ENCODE measurements around the gene ARHGAP40.

ARHGAP40 gene

DNA sequence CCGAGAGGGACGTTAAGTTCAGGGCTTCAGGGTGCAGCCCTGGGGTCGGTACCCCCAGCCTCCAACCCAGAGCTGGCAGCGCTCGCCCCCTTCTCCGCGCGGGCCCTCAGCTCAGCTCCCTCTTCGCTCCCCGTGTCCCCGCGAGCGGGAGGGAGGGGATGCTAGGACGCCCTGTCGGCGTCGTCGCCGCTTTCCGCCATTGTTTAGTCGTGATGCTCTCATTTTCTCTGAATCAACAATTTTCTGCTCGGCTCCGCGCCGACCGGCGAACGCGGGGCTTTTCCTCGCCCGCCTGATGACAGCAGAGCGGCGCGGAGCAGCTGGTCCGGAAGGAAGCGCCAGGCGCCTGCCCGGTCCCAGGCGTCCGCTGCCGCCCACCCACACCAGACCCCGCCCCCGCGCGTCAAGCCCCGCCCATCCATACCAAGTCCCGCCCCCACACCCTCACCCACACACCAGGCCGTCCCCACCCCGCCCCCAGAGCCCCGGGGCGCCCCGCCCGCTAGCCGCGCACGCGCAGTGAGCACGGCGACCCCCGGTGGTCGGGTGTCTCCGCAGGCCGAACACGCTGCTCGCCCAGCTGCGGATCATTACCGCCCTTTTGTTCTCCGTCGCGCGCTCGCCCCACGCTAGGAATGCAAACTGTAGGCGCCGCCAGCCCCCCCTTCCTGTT lies 72.6 kb downstream of the ARHGAP40 start:
- no peaks in the 10 kb centered on the region for H3K36me3 ChIP-seq (ENCODE audit: control insufficient read depth, insufficient read depth, low read length)
- H3K27ac ChIP-seq (ENCODE audit: low read depth, low read length) = no peak overlapping the region
- peak overlapping the region; percentile 83 for H3K56ac ChIP-seq (ENCODE audit: low read length)
- peak overlapping the region; percentile 64 for H3K9ac ChIP-seq (ENCODE audit: low read length)
- H2BK15ac ChIP-seq (replicated peaks; ENCODE audit: low read depth) = no peak overlapping the region
- peak overlapping the region; percentile 72 for H3K4me2 ChIP-seq (ENCODE audit: low read length)
- no peak overlapping the region for H2AK5ac ChIP-seq (ENCODE audit: low read length)
- H2BK5ac ChIP-seq (ENCODE audit: low read length) = no peak overlapping the region
- H4K8ac ChIP-seq (ENCODE audit: low read depth, low read length) = no peak overlapping the region
- no peak overlapping the region for H4K5ac ChIP-seq (ENCODE audit: low read length)
- no peak overlapping the region for H2BK120ac ChIP-seq (ENCODE audit: low read depth, low read length)
- no peaks in the 10 kb centered on the region for H3K79me2 ChIP-seq (ENCODE audit: control insufficient read depth, insufficient read depth, low read length)
- DNase-seq = peak; percentile 71
- WGBS (ENCODE audit: extremely low coverage, insufficient coverage, low lambda C conversion rate) = no CpG with 5 or more reads among the region's 75 CpGs
- no peaks in the 10 kb centered on the region for H3K4me1 ChIP-seq (ENCODE audit: control insufficient read depth, low read depth, low read length)
- H3K4me3 ChIP-seq (ENCODE audit: low read length) = peak overlapping the region; percentile 53
- peak overlapping the region; percentile 23 for H3K4ac ChIP-seq (ENCODE audit: low read depth, low read length)
- no peak overlapping the region for H3K23ac ChIP-seq (ENCODE audit: low read length)
- no peaks in the 10 kb centered on the region for H3K79me1 ChIP-seq (ENCODE audit: low read length)
- peak overlapping the region; percentile 19 for H3K18ac ChIP-seq (ENCODE audit: low read length)
- H3K27me3 ChIP-seq (ENCODE audit: insufficient read depth, low read length, poor library complexity) = peaks cover 4% of the 10 kb centered on the region

DNA sequence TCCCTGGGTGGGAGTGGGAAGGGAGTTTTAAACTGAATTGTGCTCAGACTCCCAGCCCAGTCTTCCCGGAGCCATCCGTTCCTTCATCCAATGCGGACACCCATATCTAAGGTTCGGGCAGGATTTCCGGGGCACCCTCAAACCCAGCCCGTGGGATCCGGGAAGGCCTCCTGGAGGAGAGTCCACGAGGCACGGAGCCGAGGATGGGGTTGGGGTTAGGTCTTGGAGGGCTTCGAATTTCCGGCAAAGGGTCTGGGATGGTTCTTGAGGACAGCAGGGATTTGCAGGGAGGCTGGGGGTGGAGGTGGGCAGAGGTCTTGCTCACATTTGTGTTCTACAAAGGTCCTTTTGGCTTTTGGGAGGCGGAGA lies 73.1 kb downstream of the ARHGAP40 start:
- H4K8ac ChIP-seq (ENCODE audit: low read depth, low read length) = no peak overlapping the region
- peak overlapping the region; percentile 23 for H3K4me2 ChIP-seq (ENCODE audit: low read length)
- H3K27me3 ChIP-seq (ENCODE audit: insufficient read depth, low read length, poor library complexity) = peaks cover 4% of the 10 kb centered on the region
- no peaks in the 10 kb centered on the region for H3K36me3 ChIP-seq (ENCODE audit: control insufficient read depth, insufficient read depth, low read length)
- no peak for DNase-seq
- H2BK120ac ChIP-seq (ENCODE audit: low read depth, low read length) = no peak overlapping the region
- H3K9ac ChIP-seq (ENCODE audit: low read length) = peak overlapping the region; percentile 59
- peak overlapping the region; percentile 19 for H3K18ac ChIP-seq (ENCODE audit: low read length)
- H2BK15ac ChIP-seq (replicated peaks; ENCODE audit: low read depth) = no peak overlapping the region
- no peaks in the 10 kb centered on the region for H3K4me1 ChIP-seq (ENCODE audit: control insufficient read depth, low read depth, low read length)
- H3K23ac ChIP-seq (ENCODE audit: low read length) = no peak overlapping the region
- no peak overlapping the region for H3K27ac ChIP-seq (ENCODE audit: low read depth, low read length)
- no peaks in the 10 kb centered on the region for H3K79me1 ChIP-seq (ENCODE audit: low read length)
- no peak overlapping the region for H2AK5ac ChIP-seq (ENCODE audit: low read length)
- H3K56ac ChIP-seq (ENCODE audit: low read length) = peak overlapping the region; percentile 65
- no peak overlapping the region for H4K5ac ChIP-seq (ENCODE audit: low read length)
- H3K4me3 ChIP-seq (ENCODE audit: low read length) = no peak overlapping the region
- H3K79me2 ChIP-seq (ENCODE audit: control insufficient read depth, insufficient read depth, low read length) = no peaks in the 10 kb centered on the region
- no peak overlapping the region for H2BK5ac ChIP-seq (ENCODE audit: low read length)
- H3K4ac ChIP-seq (ENCODE audit: low read depth, low read length) = peak overlapping the region; percentile 23
- WGBS (ENCODE audit: extremely low coverage, insufficient coverage, low lambda C conversion rate) = no CpG with 5 or more reads among the region's 13 CpGs

DNA sequence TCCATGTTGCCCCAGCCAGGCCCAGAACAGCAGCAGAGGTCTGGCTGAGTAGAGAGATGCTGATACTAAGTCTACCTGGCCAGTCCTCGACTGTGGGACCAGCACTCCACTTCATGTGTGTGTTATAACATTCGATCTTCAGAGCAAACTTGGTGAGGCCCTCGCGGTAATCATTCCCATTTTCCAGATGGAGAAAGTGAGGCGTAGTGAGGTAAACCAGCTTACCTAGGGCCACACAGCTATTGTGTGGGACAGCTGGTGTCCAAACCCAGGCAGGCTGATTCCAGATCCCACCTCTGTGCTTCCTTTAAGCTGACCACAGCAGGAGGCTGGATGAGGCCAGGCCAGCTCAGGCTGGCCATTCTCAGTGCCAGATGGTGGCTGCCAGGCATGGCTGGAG lies 75.0 kb downstream of the ARHGAP40 start:
- H3K27ac ChIP-seq (ENCODE audit: low read depth, low read length) = no peak overlapping the region
- H4K5ac ChIP-seq (ENCODE audit: low read length) = no peak overlapping the region
- WGBS (ENCODE audit: extremely low coverage, insufficient coverage, low lambda C conversion rate) = no CpG with 5 or more reads among the region's 5 CpGs
- DNase-seq = no peak
- H3K18ac ChIP-seq (ENCODE audit: low read length) = no peak overlapping the region
- no peaks in the 10 kb centered on the region for H3K36me3 ChIP-seq (ENCODE audit: control insufficient read depth, insufficient read depth, low read length)
- no peak overlapping the region for H3K56ac ChIP-seq (ENCODE audit: low read length)
- H4K8ac ChIP-seq (ENCODE audit: low read depth, low read length) = no peak overlapping the region
- no peak overlapping the region for H2AK5ac ChIP-seq (ENCODE audit: low read length)
- H3K4me3 ChIP-seq (ENCODE audit: low read length) = no peak overlapping the region
- H2BK5ac ChIP-seq (ENCODE audit: low read length) = no peak overlapping the region
- H3K23ac ChIP-seq (ENCODE audit: low read length) = no peak overlapping the region
- no peaks in the 10 kb centered on the region for H3K79me2 ChIP-seq (ENCODE audit: control insufficient read depth, insufficient read depth, low read length)
- no peak overlapping the region for H3K4me2 ChIP-seq (ENCODE audit: low read length)
- H3K79me1 ChIP-seq (ENCODE audit: low read length) = no peaks in the 10 kb centered on the region
- no peak overlapping the region for H2BK15ac ChIP-seq (replicated peaks; ENCODE audit: low read depth)
- peaks cover 4% of the 10 kb centered on the region for H3K27me3 ChIP-seq (ENCODE audit: insufficient read depth, low read length, poor library complexity)
- H2BK120ac ChIP-seq (ENCODE audit: low read depth, low read length) = no peak overlapping the region
- no peaks in the 10 kb centered on the region for H3K4me1 ChIP-seq (ENCODE audit: control insufficient read depth, low read depth, low read length)
- no peak overlapping the region for H3K4ac ChIP-seq (ENCODE audit: low read depth, low read length)
- no peak overlapping the region for H3K9ac ChIP-seq (ENCODE audit: low read length)

DNA sequence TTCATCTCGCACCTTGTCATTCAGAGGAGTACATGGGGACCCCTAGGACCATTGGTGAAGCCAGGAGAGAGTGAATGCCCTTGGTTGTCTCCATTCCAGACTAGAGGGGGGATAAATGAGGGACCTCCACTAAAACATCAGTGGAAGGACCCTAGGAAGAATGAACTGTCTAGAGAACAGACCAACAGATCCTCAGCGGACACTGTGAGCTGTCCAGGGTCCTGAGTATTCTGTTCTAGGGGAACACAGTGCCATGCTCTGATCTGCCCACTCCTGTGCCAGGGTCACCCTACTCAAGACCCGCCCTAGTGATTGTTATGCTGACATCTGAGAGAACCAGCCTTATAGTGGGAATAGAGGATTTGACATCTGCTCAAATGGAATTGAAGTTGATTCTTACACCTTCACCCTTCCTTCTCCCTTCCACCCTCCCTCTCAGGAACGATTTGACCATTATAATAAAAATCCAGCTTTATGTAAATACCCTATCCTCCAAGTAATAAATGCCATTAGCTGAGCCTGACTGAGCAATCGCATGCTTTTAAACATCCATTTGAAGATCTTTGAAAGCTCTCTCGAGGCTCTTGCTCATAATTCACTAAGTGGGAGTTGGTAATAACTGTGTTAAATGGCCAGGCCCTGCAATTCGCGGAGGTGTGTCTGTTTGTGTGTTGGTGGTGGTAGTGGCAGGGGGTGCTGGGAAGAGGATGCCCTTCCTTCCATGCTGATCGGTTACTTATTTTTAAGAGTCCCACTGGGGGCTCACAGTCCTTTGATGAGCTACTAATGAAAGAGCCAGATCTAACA lies 79.1 kb downstream of the ARHGAP40 start:
- Histone ChIP-seq H2BK120ac (ENCODE audit: low read depth, low read length) (no peak overlapping the region), H3K36me3 (ENCODE audit: control insufficient read depth, insufficient read depth, low read length) (no peaks in the 10 kb centered on the region), H3K4me2 (ENCODE audit: low read length) (no peak overlapping the region), H2BK5ac (ENCODE audit: low read length) (no peak overlapping the region), H3K79me1 (ENCODE audit: low read length) (no peaks in the 10 kb centered on the region), H3K4me3 (ENCODE audit: low read length) (no peak overlapping the region), H2AK5ac (ENCODE audit: low read length) (no peak overlapping the region), H4K8ac (ENCODE audit: low read depth, low read length) (no peak overlapping the region), H3K27me3 (ENCODE audit: insufficient read depth, low read length, poor library complexity) (no peaks in the 10 kb centered on the region), H3K27ac (ENCODE audit: low read depth, low read length) (no peak overlapping the region), H3K79me2 (ENCODE audit: control insufficient read depth, insufficient read depth, low read length) (no peaks in the 10 kb centered on the region), H3K23ac (ENCODE audit: low read length) (no peak overlapping the region), H3K4me1 (ENCODE audit: control insufficient read depth, low read depth, low read length) (no peaks in the 10 kb centered on the region), H2BK15ac (replicated peaks; ENCODE audit: low read depth) (no peak overlapping the region), H3K4ac (ENCODE audit: low read depth, low read length) (no peak overlapping the region), H4K5ac (ENCODE audit: low read length) (no peak overlapping the region), H3K56ac (ENCODE audit: low read length) (no peak overlapping the region), H3K18ac (ENCODE audit: low read length) (no peak overlapping the region), H3K9ac (ENCODE audit: low read length) (no peak overlapping the region)
- DNase-seq = peak; percentile 69
- whole genome bisulfite sequencing (ENCODE audit: extremely low coverage, insufficient coverage, low lambda C conversion rate) = no CpG with 5 or more reads among the region's 9 CpGs

DNA sequence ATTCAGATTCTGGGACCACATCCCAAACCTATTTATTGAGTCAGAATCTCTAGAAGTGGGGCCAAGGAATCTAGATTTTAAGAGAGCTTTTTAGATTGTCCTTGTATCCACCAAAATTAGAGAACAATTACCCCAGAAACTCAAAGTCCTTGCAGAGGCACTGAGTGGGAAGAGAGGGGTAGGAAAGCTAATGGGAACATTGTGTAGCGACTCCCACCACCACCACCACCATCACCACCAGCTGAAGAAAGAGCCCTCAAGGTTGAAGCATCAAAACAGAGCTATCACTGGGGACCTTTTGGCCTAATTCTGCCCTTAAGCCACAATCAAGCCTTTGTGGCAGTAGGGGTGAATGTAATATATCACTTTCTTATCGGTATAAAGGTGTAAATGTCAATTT lies 83.7 kb downstream of the ARHGAP40 start:
- H2BK15ac ChIP-seq (replicated peaks; ENCODE audit: low read depth) = no peak overlapping the region
- no peaks in the 10 kb centered on the region for H3K79me2 ChIP-seq (ENCODE audit: control insufficient read depth, insufficient read depth, low read length)
- no peaks in the 10 kb centered on the region for H3K4me1 ChIP-seq (ENCODE audit: control insufficient read depth, low read depth, low read length)
- no peak overlapping the region for H3K9ac ChIP-seq (ENCODE audit: low read length)
- no peak overlapping the region for H3K4me2 ChIP-seq (ENCODE audit: low read length)
- H3K27me3 ChIP-seq (ENCODE audit: insufficient read depth, low read length, poor library complexity) = no peaks in the 10 kb centered on the region
- H4K8ac ChIP-seq (ENCODE audit: low read depth, low read length) = no peak overlapping the region
- H3K27ac ChIP-seq (ENCODE audit: low read depth, low read length) = no peak overlapping the region
- no peak overlapping the region for H3K23ac ChIP-seq (ENCODE audit: low read length)
- no peak overlapping the region for H3K4me3 ChIP-seq (ENCODE audit: low read length)
- H3K79me1 ChIP-seq (ENCODE audit: low read length) = no peaks in the 10 kb centered on the region
- H3K56ac ChIP-seq (ENCODE audit: low read length) = no peak overlapping the region
- WGBS (ENCODE audit: extremely low coverage, insufficient coverage, low lambda C conversion rate) = no CpG with 5 or more reads among the region's 2 CpGs
- no peak overlapping the region for H4K5ac ChIP-seq (ENCODE audit: low read length)
- H3K36me3 ChIP-seq (ENCODE audit: control insufficient read depth, insufficient read depth, low read length) = no peaks in the 10 kb centered on the region
- H2AK5ac ChIP-seq (ENCODE audit: low read length) = no peak overlapping the region
- no peak overlapping the region for H2BK5ac ChIP-seq (ENCODE audit: low read length)
- no peak for DNase-seq
- H3K18ac ChIP-seq (ENCODE audit: low read length) = no peak overlapping the region
- no peak overlapping the region for H2BK120ac ChIP-seq (ENCODE audit: low read depth, low read length)
- no peak overlapping the region for H3K4ac ChIP-seq (ENCODE audit: low read depth, low read length)
